ENCODE measurements around the gene ANLN. TPM values are rescaled to one million over a fixed set of nuclear protein-coding genes. Genes with fewer than 3 reads are reported as not detected.

Gene ANLN
- total and polyA plus RNA-seq, 9 of the 15 experiments (the other 6 are each of a cell fraction or from before 2014, with no cell fraction given), result 18.1 to 66.2 (median 38.7) TPM

GRCh38 chr7:36372156-36372555 lies 17.5 kb upstream of the ANLN start:
- ChIA-PET CTCF (ENCODE audit: low intra/inter-chr PET ratio) (no interaction called here), POLR2A (interaction anchor here (0.7 kb wide), 1 partner anchor 1816 kb away, joined by 6 read pairs; no protein-coding TSS in a partner anchor)
- H3K27me3 ChIP-seq (ENCODE audit: control insufficient read depth in 2 of 2, insufficient read depth in 2 of 2, low read length in 2 of 2), result 0 out of 5 replicates have a peak, but pooled peaks cover 0 to 2% of the 10 kb centered on the region in 2 experiments
- in situ Hi-C loops (cut with MboI) (no loop called here), intact Hi-C loops (cut with micrococcal nuclease) (no loop called here)
- H3K9ac ChIP-seq (ENCODE audit: insufficient read depth in 1 of 2, low read depth in 2 of 2, low read length in 2 of 2), result no peak overlapping the region
- H3K9me1 ChIP-seq (ENCODE audit: control insufficient read depth, insufficient read depth, low read length), result no peaks in the 10 kb centered on the region
- no peaks in the 10 kb centered on the region for H4K20me1 ChIP-seq (replicated peaks; ENCODE audit: control insufficient read depth, insufficient read depth, low read length)
- BruUV-seq (replicated peaks), result no TSS peak
- no peak overlapping the region for H2AFZ ChIP-seq (ENCODE audit: low read depth, low read length)
- H3K4me3 ChIP-seq, result no peak overlapping the region
- no peak overlapping the region for H3K27ac ChIP-seq (ENCODE audit: extremely low read depth, low read depth, low read length)
- H3K36me3 ChIP-seq (ENCODE audit: control insufficient read depth, insufficient read depth, low read length), result no peaks in the 10 kb centered on the region
- no peaks in the 10 kb centered on the region for H3K9me3 ChIP-seq (replicated peaks; ENCODE audit: control insufficient read depth, insufficient read depth, low read depth, low read length)
- DNase-seq (ENCODE audit: extremely low read depth in 1 of 4, low spot score in 3 of 4) (no peak), ATAC-seq (no peak), FAIRE-seq (no peak)
- peaks cover 3% of the 10 kb centered on the region in 2 experiments; a peak in 3 of 5 replicates for H3K4me1 ChIP-seq (replicated peaks in 1 of 2; ENCODE audit: control insufficient read depth in 2 of 2, insufficient read depth in 2 of 2, low read length in 2 of 2)
- WGBS (ENCODE audit: insufficient coverage, low coverage, missing lambda C conversion rate), result 3% methylated on average over 4 of the region's 4 CpGs
- no peak overlapping the region for H3K4me2 ChIP-seq (ENCODE audit: insufficient read depth, low read length)
- H3K79me2 ChIP-seq (ENCODE audit: control insufficient read depth, insufficient read depth, low read length), result no peaks in the 10 kb centered on the region
- TF ChIP-seq MBD1 (CRISPR knock-in tag; IDR thresholded peaks at IDR 0.05), result no peak
- no peak for TF ChIP-seq STAT6 (CRISPR knock-in tag; IDR thresholded peaks at IDR 0.05)
- no peak for TF ChIP-seq CREM (IDR thresholded peaks at IDR 0.05; ENCODE audit: low read depth)
- no peak for TF ChIP-seq SNIP1 (IDR thresholded peaks at IDR 0.05; ENCODE audit: low read depth)
- no peak for TF ChIP-seq ZNF174 (CRISPR knock-in tag; IDR thresholded peaks at IDR 0.05)
- TF ChIP-seq ELK1 (CRISPR knock-in tag; IDR thresholded peaks at IDR 0.05), result no peak
- TF ChIP-seq XRCC5 (IDR thresholded peaks at IDR 0.05; ENCODE audit: low read depth, low read length), result no peak
- no peak for TF ChIP-seq ZNF408 (CRISPR knock-in tag; IDR thresholded peaks at IDR 0.05; ENCODE audit: low read depth)
- TF ChIP-seq CREB3L1 (IDR thresholded peaks at IDR 0.05; ENCODE audit: borderline replicate concordance, low read depth), result no peak
- TF ChIP-seq BACH1 (tag; IDR thresholded peaks at IDR 0.05), result no peak
- TF ChIP-seq ATF3 (IDR thresholded peaks at IDR 0.05), result no peak
- no peak for TF ChIP-seq ATF3 (CRISPR knock-in tag; conservative IDR thresholded peaks at IDR 0.05)
- TF ChIP-seq GATAD2A (IDR thresholded peaks at IDR 0.05), result no peak
- TF ChIP-seq KLF16 (IDR thresholded peaks at IDR 0.05), result no peak
